GM18511 (cell line): ENCODE data around the gene REM1.
"Not testable (repeated sequence)": the region's sequence is repeated elsewhere in the genome, so short reads cannot be mapped to it uniquely, and the experiment has no call there.

Experiments used
- ATAC-seq: cut with Tn5 transposase; IDR thresholded peaks from one replicate; pipeline ENCODE4 v1.9.1; 2021; ENCODE audit warnings: mild to moderate bottlenecking, moderate library complexity; ENCODE audit not compliant: unreplicated experiment

Gene REM1

DNA sequence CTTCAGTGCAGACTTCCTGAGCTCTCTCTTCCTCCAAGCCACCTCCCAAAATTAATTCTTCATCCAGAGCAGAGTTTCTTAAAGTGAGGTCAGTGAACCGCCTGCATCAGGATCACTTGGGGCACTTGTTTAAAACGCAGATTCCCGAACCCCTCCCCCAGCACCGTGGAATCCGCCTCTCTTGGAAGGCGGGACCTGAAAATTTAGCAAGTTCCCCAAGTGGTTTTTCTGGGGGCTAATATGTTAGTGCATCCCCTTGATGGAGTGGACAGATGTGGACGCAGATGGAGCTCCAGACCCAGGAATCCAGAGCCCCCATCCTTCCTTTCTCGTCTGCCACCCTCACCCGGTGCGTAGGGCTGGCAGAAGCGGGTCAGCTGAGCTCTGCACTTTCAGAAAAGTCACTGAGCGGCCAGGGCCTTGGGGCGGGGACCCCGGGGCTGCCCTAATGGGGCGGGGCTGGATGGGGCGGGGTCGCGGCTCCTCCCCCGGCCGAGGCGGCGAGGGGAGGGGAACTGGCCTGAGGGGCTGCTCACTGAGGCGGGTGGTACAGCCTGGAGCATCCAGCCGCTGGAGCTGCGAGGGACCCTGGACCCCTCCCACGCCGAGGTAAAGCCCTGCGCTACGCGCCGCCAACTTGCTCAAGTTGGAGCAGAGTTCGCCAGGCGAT lies at the start of gene REM1, which contains the start of gene DEFB124:
Gene REM1 (plus strand): TSS at position 531 of the 670 bp plus-strand sequence. CDS start 1,158 bp downstream, outside the sequence.
Gene DEFB124 (minus strand): TSS at position 370 of the 670 bp plus-strand sequence. CDS start 2,114 bp downstream, outside the sequence.
- ATAC-seq, result no peak

- ATAC-seq, result no peak
Measured at GRCh38 chr20:31425797-31426196, 49.3 kb upstream of the REM1 start.

DNA sequence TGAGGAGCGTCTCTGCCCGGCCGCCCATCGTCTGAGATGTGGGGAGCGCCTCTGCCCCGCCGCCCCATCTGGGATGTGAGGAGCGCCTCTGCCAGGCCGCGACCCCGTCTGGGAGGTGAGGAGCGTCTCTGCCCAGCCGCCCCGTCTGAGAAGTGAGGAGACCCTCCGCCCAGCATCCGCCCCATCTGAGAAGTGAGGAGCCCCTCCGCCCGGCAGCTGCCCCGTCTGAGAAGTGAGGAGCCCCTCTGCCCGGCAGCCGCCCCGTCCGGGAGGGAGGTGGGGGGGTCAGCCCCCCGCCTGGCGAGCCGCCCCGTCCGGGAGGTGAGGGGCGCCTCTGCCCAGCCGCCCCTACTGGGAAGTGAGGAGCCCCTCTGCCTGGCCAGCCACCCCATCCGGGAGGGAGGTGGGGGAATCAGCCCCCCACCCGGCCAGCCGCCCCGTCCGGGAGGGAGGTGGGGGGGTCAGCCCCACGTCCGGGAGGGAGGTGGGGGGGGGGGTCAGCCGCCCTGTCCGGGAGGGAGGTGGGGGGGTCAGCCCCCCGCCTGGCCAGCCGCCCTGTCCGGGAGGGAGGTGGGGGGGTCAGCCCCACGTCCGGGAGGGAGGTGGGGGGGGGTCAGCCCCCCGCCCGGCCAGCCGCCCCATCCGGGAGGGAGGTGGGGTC lies 48.1 kb upstream of the REM1 start:
- ATAC-seq, result not testable (repeated sequence)

DNA sequence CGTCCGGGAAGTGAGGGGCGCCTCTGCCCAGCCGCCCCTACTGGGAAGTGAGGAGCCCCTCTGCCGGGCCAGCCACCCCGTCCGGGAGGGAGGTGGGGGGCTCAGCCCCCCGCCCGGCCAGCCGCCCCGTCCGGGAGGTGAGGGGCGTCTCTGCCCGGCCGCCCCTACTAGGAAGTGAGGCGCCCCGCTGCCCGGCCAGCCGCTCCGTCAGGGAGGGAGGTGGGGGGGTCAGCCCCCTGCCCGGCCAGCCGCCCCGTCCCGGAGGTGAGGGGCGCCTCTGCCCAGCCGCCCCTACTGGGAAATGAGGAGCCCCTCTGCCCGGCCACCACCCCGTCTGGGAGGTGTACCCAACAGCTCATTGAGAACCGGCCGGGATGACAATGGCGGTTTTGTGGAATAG lies 47.5 kb upstream of the REM1 start:
- ATAC-seq, result not testable (repeated sequence)

- ATAC-seq, result no peak
Measured at GRCh38 chr20:31430568-31431115, 44.4 kb upstream of the REM1 start.

- ATAC-seq, result no peak
Measured at GRCh38 chr20:31440012-31440659, 35.0 kb upstream of the REM1 start, which contains the start of gene DEFB123. Gene DEFB123 (plus strand): TSS chr20:31440632. CDS start chr20:31440699, 67 bp downstream.

DNA sequence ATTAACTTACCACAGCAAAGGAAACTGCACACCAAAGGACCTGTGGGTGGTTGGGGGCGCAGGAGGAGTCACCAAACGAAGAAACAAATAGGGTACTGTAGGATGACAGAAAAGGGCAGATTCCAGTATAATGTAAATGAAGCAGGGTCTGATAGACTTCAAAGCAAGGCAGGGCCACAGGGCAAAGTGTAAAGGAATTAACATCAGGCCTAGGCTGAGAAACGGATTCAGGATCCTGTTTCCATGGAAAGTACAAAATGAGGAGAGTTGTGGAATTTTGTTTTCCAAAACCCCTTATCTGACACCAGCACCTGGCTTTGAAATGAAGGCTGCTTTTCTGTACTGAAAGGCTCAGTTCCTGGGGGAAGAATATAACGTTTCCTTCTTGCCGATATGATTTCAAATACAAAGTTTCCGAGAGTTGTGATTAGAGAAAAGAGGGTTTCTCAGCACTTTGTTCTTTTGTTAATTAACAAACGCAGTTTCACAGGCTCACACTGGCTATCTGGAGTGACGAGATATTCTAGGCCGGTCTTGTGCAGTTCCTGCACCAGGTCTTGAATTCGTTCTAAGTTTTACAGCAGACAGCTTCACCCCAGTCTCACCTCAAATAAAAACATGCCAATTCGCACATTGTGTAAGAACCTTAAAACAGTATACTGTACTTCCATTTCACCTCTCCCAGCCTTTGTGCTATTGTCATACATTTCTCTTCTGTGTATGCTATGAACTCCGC lies 28.8 kb upstream of the REM1 start:
- no peak for ATAC-seq

- no peak for ATAC-seq
Measured at GRCh38 chr20:31449511-31450414, 25.3 kb upstream of the REM1 start.

GRCh38 chr20:31452575-31452974 lies 22.5 kb upstream of the REM1 start:
- no peak for ATAC-seq

GRCh38 chr20:31454361-31454760 lies 20.7 kb upstream of the REM1 start:
- no peak for ATAC-seq

GRCh38 chr20:31470946-31471345 lies 4.1 kb upstream of the REM1 start:
- ATAC-seq, result not testable (repeated sequence)

- ATAC-seq, result no peak
Measured at GRCh38 chr20:31472395-31473330, 2.4 kb upstream of the REM1 start.

DNA sequence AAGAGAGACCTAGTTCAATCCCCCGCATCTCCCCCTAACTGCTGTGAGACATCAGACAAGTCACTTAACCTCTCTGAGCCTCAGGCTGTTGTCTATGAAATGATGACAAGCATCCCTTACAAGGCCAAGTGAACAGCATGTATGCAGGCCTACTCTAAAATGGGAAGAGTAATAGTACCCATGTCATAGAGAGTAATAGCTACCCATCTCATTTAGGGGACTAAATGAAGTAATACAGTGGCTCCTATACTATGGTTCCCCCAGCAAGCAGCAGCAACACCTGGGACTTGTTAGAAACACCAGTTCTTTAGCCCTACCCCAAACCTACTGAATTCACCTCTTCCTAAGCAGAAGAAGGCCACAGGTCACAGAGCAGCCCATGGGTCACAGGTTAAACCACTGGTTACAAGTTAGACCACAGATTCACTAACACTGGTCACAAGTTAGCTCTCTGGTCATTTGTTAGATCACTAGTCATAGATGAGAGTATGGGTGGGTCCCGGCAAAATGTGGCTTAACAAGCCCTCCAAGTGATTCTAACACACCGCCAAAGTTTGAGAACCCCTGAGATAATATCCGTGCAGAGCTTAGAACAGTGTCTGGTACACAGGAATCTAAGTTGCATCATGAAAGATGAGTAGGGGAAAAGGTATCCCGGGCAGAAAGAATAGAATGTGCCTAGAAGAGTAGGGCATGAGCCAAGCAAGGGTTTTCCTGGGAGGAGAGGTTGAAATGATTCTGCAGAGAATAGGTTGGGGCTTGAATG lies 1.6 kb upstream of the REM1 start:
- ATAC-seq, result peak; percentile 24

DNA sequence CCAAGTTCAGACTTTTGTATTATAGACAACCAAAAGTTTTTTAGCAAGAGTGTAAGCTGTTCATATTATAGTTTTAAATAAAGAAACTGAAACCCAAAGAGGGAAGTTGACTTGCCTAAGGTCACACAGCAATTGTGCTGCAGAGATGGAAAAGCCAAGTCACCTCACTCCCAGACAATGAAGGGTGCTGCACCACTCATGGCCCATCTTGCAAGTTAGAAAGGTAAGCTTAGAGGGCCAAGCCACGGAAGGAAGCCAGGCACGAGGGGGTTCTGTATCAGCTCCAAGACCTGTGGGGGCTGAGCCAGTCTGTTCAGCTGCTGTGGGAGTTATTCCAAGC lies 1.0 kb upstream of the REM1 start:
- peak; percentile 70 for ATAC-seq

DNA sequence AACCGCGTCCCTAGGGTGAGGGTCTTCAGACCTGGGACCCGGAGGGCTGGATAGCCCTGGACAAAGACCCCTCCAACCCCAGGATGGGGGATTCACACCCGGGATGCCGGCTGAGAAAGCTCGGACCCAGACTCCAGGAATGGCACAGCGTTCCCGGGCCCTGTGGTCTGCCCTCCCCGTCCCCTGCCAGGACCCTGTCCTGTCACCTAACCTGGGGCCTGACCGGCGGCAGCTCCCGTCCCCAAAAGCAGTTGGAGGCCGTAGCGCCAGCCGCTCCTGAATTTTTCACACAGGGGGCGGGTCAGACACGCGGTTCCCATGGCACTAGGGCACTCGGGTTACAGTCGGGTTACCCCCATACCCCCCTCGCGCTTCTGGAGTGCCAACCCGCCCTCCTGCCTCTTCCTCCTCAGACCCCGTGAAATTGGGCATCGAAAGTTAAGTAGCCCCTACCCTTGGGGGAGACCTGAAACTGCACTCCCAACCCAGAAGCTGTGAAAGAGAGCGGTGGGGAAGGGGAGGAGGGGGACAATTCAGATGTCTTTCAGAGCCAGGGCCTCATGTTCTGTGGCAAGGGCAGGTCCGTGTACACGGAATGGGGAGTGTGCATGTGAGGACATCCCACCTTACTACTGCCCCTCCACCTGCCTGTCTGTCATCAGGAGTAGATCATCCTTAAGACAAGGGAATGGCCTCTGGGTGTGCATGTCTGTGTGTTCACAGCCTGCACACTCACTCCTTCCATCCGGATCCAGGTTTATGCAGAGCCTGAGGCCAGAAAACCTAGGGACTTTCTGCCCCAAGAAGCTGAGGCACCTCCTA lies 595 bp downstream of the REM1 start:
- ATAC-seq, result no peak

DNA sequence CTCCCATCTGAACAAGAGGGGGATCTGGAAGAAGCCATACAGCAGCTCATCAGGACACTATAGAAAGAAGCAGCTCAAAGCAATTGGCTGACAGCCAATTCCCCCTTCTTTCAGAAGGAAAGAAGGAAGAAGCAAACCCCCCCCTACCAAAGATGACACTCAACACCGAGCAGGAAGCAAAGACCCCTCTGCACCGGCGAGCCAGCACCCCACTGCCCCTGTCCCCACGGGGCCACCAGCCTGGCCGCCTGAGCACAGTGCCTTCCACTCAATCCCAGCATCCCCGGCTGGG lies 1.2 kb downstream of the REM1 start:
- no peak for ATAC-seq

DNA sequence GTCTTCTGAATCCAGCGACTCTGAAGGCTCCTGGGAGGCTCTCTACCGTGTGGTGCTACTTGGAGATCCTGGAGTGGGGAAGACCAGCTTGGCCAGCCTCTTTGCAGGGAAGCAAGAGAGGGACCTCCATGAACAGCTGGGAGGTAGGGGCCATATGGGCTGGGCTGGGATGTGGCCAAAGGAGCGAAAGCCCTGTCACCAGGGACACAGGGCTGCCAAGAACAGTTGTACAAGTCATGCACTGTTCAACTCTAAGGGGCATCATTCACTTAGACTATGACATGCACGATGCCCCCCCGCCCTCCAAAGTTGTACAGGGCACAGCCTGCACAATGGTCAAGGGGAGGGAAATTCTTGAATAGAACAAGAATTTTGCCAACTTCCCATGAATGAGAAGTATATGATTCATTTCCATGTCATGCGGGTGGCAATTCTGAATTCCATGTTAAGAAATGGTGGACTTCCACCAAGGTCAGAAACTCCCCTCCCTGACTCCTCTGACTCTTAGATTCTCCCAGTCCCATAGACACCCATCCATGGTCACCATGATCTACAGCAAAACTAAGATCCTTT lies 1.6 kb downstream of the REM1 start:
- ATAC-seq, result no peak
